ENCODE data around the gene CYCS.
A peak's percentile ranks its signal among the peaks of the same experiment; 100 is the strongest.

The CYCS gene

DNA sequence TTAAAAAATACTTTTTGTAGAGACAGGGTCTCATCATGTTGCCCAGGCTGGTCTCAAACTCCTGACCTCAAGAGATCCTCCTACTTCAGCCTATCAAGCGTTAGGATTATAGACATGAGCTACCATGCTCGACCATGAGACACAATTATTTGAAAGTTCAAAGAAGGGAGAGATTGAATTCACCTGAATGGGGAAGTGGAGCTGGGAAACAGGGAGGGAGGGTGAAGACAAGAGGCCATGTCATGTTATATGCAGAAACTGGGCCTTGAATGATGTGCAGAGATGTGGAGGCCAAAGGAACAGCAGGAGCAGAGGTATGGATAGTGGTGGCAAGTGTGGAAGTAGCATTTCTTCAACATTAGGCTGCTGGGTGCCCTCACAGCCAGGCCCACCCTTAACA is 18.7 kb upstream of the CYCS start:
- ATAC-seq (replicated peaks; ENCODE audit: extremely low read depth, poor library complexity, severe bottlenecking) (no peak), DNase-seq (ENCODE audit: low spot score in 2 of 2) (no peak)
- no peaks in the 10 kb centered on the region for H3K9me3 Mint-ChIP-seq
- no peak overlapping the region for H3K4me3 Mint-ChIP-seq
- no peak overlapping the region for H3K27ac Mint-ChIP-seq (ENCODE audit: low read depth)
- H3K4me1 Mint-ChIP-seq: no peaks in the 10 kb centered on the region
- H3K36me3 Mint-ChIP-seq (ENCODE audit: insufficient read depth): peaks cover 9% of the 10 kb centered on the region
- H3K27me3 Mint-ChIP-seq: no peaks in the 10 kb centered on the region

GRCh38 chr7:25139536-25139935 is 14.5 kb upstream of the CYCS start:
- H3K27ac Mint-ChIP-seq (ENCODE audit: low read depth): no peak overlapping the region
- DNase-seq (ENCODE audit: low spot score in 2 of 2) (no peak), ATAC-seq (replicated peaks; ENCODE audit: extremely low read depth, poor library complexity, severe bottlenecking) (no peak)
- H3K4me3 Mint-ChIP-seq: no peak overlapping the region
- H3K4me1 Mint-ChIP-seq: no peaks in the 10 kb centered on the region
- H3K27me3 Mint-ChIP-seq: no peaks in the 10 kb centered on the region
- H3K36me3 Mint-ChIP-seq (ENCODE audit: insufficient read depth): peaks cover 13% of the 10 kb centered on the region
- no peaks in the 10 kb centered on the region for H3K9me3 Mint-ChIP-seq

GRCh38 chr7:25134358-25135010 is 9.4 kb upstream of the CYCS start:
- Mint-ChIP-seq H3K4me3 (no peak overlapping the region), H3K9me3 (no peaks in the 10 kb centered on the region), H3K36me3 (ENCODE audit: insufficient read depth) (peaks cover 8% of the 10 kb centered on the region), H3K27me3 (no peaks in the 10 kb centered on the region), H3K27ac (ENCODE audit: low read depth) (no peak overlapping the region), H3K4me1 (peaks cover 16% of the 10 kb centered on the region)
- ATAC-seq (replicated peaks; ENCODE audit: extremely low read depth, poor library complexity, severe bottlenecking) (no peak), DNase-seq (ENCODE audit: low spot score in 2 of 2) (no peak)

DNA sequence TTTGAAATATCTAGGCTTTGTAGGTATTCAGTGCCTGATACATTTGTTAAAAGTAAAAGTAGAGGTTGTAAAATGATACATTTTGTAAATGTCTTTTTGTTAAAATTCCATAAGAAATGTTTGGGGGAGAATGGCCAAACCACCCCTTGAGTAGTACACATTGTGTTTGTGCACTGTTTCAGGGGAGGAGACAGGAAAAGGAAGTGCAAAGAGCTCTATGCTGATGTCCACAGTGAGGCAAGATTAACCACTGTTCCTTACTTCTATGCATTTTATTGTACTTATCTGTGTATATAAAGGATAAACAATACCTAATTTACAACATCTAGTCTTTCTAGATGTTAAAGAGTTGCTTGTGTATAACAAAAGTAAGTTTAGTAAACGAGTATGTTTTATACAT is 7.4 kb upstream of the CYCS start:
- no peak for DNase-seq (ENCODE audit: low spot score in 2 of 2)
- Mint-ChIP-seq H3K4me1 (peaks cover 16% of the 10 kb centered on the region), H3K27ac (ENCODE audit: low read depth) (peak overlapping the region; percentile 76), H3K9me3 (no peaks in the 10 kb centered on the region), H3K36me3 (ENCODE audit: insufficient read depth) (peaks cover 8% of the 10 kb centered on the region), H3K4me3 (no peak overlapping the region), H3K27me3 (no peaks in the 10 kb centered on the region)
- no peak for ATAC-seq (replicated peaks; ENCODE audit: extremely low read depth, poor library complexity, severe bottlenecking)

- Mint-ChIP-seq H3K4me3 (peak overlapping the region; percentile 6), H3K27ac (ENCODE audit: low read depth) (peak overlapping the region; percentile 99), H3K9me3 (no peaks in the 10 kb centered on the region), H3K36me3 (ENCODE audit: insufficient read depth) (peaks cover 30% of the 10 kb centered on the region), H3K27me3 (no peaks in the 10 kb centered on the region), H3K4me1 (peaks cover 26% of the 10 kb centered on the region)
- ATAC-seq (replicated peaks; ENCODE audit: extremely low read depth, poor library complexity, severe bottlenecking) (no peak), DNase-seq (ENCODE audit: low spot score in 2 of 2) (no peak)
Observed at GRCh38 chr7:25126751-25127150, 1.7 kb upstream of the CYCS start.

DNA sequence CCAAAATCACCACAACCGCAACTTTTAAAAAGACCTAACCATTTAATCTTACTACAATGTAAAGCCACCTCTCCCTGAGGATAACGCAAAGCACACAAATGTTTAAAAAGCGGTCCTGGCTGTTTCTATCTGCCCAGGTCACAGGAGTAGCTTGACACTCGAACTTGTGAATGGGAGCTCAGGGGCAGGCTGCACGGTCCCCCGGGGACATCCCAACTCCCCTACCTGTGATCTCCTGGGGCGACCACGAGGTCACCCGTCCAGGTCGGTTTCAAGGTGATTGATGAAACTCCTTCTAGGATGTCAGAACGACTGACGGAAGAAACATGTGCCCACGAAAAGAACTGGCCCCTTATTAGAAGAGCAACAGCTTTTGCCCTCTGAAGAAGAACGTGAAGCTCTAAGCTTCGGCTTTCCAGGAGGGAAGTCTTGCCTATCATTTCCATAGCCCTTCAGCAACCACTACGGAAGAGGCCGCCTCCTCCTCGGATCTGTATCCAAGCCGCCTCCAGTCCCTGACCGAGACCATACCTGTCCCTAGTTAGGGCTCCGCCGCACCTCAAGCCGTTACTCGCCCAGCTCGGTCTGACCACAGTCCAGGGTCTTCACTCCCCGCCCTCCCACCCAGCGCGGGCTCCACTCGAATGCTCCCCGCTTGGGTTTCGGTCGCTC is 459 bp downstream of the CYCS start:
- H3K27me3 Mint-ChIP-seq: no peaks in the 10 kb centered on the region
- H3K36me3 Mint-ChIP-seq (ENCODE audit: insufficient read depth): peaks cover 46% of the 10 kb centered on the region
- no peaks in the 10 kb centered on the region for H3K9me3 Mint-ChIP-seq
- H3K27ac Mint-ChIP-seq (ENCODE audit: low read depth): peak overlapping the region; percentile 99
- DNase-seq (ENCODE audit: low spot score in 2 of 2) (peak; percentile 18 to 20), ATAC-seq (replicated peaks; ENCODE audit: extremely low read depth, poor library complexity, severe bottlenecking) (no peak)
- peaks cover 25% of the 10 kb centered on the region for H3K4me1 Mint-ChIP-seq
- peak overlapping the region; percentile 95 for H3K4me3 Mint-ChIP-seq

DNA sequence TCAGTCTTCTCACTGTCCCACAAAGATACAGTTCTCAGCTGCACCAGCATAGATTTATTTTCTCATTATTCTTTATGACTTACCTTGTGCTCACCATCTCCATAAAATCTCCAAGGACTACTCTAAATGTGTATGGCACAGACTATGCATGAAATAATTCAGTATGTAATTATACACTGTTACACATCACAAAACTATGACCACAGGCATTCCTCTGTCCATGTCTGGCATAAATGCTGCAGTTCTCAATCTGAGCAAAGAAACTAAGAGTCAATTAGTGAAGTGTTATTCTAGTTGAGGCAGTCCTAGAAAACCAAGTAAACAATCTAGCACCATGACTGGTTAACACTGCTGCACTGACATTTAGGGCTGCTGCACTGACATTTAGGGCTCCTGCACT is 2.7 kb downstream of the CYCS start:
- no peak for ATAC-seq (replicated peaks; ENCODE audit: extremely low read depth, poor library complexity, severe bottlenecking)

GRCh38 chr7:25121599-25121998 is 3.5 kb downstream of the CYCS start:
- no peak overlapping the region for H3K27ac Mint-ChIP-seq (ENCODE audit: low read depth)
- no peak for DNase-seq (ENCODE audit: low spot score in 2 of 2)
- H3K9me3 Mint-ChIP-seq: no peaks in the 10 kb centered on the region
- H3K27me3 Mint-ChIP-seq: no peaks in the 10 kb centered on the region
- H3K36me3 Mint-ChIP-seq (ENCODE audit: insufficient read depth): peaks cover 56% of the 10 kb centered on the region
- H3K4me3 Mint-ChIP-seq: no peak overlapping the region
- H3K4me1 Mint-ChIP-seq: peaks cover 40% of the 10 kb centered on the region
- ATAC-seq (replicated peaks; ENCODE audit: extremely low read depth, poor library complexity, severe bottlenecking): no peak

More for the DNA sequence above, 2.7 kb downstream of the CYCS start:
- H3K27ac Mint-ChIP-seq (ENCODE audit: low read depth): no peak overlapping the region
- DNase-seq (ENCODE audit: low spot score in 2 of 2): no peak
- H3K36me3 Mint-ChIP-seq (ENCODE audit: insufficient read depth): peaks cover 56% of the 10 kb centered on the region
- H3K9me3 Mint-ChIP-seq: no peaks in the 10 kb centered on the region
- H3K4me1 Mint-ChIP-seq: peaks cover 33% of the 10 kb centered on the region
- H3K4me3 Mint-ChIP-seq: no peak overlapping the region
- H3K27me3 Mint-ChIP-seq: no peaks in the 10 kb centered on the region

GRCh38 chr7:25119102-25119501 is 6.0 kb downstream of the CYCS start:
- no peaks in the 10 kb centered on the region for H3K27me3 Mint-ChIP-seq
- ATAC-seq (replicated peaks; ENCODE audit: extremely low read depth, poor library complexity, severe bottlenecking): no peak
- peaks cover 36% of the 10 kb centered on the region for H3K4me1 Mint-ChIP-seq
- no peaks in the 10 kb centered on the region for H3K9me3 Mint-ChIP-seq
- no peak overlapping the region for H3K4me3 Mint-ChIP-seq
- no peak overlapping the region for H3K27ac Mint-ChIP-seq (ENCODE audit: low read depth)
- peaks cover 47% of the 10 kb centered on the region for H3K36me3 Mint-ChIP-seq (ENCODE audit: insufficient read depth)
- DNase-seq (ENCODE audit: low spot score in 2 of 2): no peak

GRCh38 chr7:25118048-25118753 is 6.9 kb downstream of the CYCS start:
- no peaks in the 10 kb centered on the region for H3K27me3 Mint-ChIP-seq
- no peak overlapping the region for H3K4me3 Mint-ChIP-seq
- H3K36me3 Mint-ChIP-seq (ENCODE audit: insufficient read depth): peaks cover 40% of the 10 kb centered on the region
- peak overlapping the region; percentile 72 for H3K27ac Mint-ChIP-seq (ENCODE audit: low read depth)
- H3K4me1 Mint-ChIP-seq: peaks cover 28% of the 10 kb centered on the region
- DNase-seq (ENCODE audit: low spot score in 2 of 2) (no peak), ATAC-seq (replicated peaks; ENCODE audit: extremely low read depth, poor library complexity, severe bottlenecking) (no peak)
- no peaks in the 10 kb centered on the region for H3K9me3 Mint-ChIP-seq

- Mint-ChIP-seq H3K4me3 (peak overlapping the region; percentile 45), H3K27ac (ENCODE audit: low read depth) (peak overlapping the region; percentile 72), H3K27me3 (no peaks in the 10 kb centered on the region), H3K4me1 (peaks cover 28% of the 10 kb centered on the region), H3K9me3 (no peaks in the 10 kb centered on the region), H3K36me3 (ENCODE audit: insufficient read depth) (peaks cover 39% of the 10 kb centered on the region)
- ATAC-seq (replicated peaks; ENCODE audit: extremely low read depth, poor library complexity, severe bottlenecking) (peak; percentile 81), DNase-seq (ENCODE audit: low spot score in 2 of 2) (no peak)
Observed at GRCh38 chr7:25117226-25118047, 7.6 kb downstream of the CYCS start.

GRCh38 chr7:25116621-25117020 is 8.4 kb downstream of the CYCS start:
- Mint-ChIP-seq H3K27me3 (no peaks in the 10 kb centered on the region), H3K27ac (ENCODE audit: low read depth) (peak overlapping the region; percentile 72), H3K36me3 (ENCODE audit: insufficient read depth) (peaks cover 33% of the 10 kb centered on the region), H3K4me3 (peak overlapping the region; percentile 45), H3K9me3 (no peaks in the 10 kb centered on the region), H3K4me1 (peaks cover 22% of the 10 kb centered on the region)
- ATAC-seq (replicated peaks; ENCODE audit: extremely low read depth, poor library complexity, severe bottlenecking): no peak
- DNase-seq (ENCODE audit: low spot score in 2 of 2): no peak

All from central memory CD8-positive, alpha-beta T cell (primary cell).